ENCODE results near the gene SLITRK6.
"Not testable (repeated sequence)": the region's sequence is repeated elsewhere in the genome, so short reads cannot be mapped to it uniquely, and the experiment has no call there.

SLITRK6 gene, protein sequence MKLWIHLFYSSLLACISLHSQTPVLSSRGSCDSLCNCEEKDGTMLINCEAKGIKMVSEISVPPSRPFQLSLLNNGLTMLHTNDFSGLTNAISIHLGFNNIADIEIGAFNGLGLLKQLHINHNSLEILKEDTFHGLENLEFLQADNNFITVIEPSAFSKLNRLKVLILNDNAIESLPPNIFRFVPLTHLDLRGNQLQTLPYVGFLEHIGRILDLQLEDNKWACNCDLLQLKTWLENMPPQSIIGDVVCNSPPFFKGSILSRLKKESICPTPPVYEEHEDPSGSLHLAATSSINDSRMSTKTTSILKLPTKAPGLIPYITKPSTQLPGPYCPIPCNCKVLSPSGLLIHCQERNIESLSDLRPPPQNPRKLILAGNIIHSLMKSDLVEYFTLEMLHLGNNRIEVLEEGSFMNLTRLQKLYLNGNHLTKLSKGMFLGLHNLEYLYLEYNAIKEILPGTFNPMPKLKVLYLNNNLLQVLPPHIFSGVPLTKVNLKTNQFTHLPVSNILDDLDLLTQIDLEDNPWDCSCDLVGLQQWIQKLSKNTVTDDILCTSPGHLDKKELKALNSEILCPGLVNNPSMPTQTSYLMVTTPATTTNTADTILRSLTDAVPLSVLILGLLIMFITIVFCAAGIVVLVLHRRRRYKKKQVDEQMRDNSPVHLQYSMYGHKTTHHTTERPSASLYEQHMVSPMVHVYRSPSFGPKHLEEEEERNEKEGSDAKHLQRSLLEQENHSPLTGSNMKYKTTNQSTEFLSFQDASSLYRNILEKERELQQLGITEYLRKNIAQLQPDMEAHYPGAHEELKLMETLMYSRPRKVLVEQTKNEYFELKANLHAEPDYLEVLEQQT

DNA sequence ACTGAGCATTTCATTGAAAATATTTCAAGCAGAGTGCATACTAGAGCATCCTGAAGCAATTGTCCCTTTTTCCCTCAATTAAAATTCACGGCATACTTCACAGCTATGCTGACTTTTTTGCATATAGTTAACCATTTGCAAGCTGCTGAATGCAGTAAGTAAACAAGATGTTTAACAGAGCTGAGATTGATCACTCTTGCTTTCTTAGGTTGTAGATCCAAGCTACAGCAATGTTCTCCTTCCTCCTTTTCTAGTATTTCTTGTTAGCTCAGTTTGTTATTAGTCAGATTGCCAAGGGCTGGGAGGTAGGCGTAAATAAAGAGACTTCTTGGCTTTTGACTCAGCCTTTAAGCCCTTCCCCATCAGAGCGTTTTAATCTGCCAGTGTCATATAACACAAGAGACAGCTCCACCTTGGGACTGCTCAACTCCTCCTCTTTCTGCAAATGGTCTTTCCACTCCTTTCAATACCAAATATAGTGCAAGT lies at the start of gene SLITRK6:
TSS of gene SLITRK6 (minus strand) at position 323 of the 486 bp plus-strand sequence. CDS start 2,911 bp downstream, outside the sequence.
- peak; percentile 18 for DNase-seq (ENCODE audit: low spot score)

DNA sequence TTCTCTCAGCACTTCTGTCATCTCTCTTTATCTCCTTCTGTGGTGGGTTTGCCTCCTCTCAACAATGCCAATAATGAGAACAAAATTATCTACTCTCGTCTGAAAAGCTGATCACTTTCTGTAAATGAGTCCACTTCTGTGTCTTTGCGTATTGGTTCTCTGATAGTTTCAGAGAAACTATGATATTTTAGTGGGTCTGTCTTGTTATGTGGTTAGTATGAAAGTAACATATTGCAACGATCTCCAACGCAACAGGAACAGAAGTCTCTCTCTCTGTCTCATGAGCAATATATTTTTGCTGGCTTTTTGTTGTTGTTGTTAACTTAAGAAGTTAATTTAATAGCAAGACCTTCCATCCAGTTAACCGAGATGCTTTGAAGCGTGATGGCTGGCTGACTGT lies 47.8 kb upstream of the SLITRK6 start:
- DNase-seq (ENCODE audit: low spot score), result no peak

DNA sequence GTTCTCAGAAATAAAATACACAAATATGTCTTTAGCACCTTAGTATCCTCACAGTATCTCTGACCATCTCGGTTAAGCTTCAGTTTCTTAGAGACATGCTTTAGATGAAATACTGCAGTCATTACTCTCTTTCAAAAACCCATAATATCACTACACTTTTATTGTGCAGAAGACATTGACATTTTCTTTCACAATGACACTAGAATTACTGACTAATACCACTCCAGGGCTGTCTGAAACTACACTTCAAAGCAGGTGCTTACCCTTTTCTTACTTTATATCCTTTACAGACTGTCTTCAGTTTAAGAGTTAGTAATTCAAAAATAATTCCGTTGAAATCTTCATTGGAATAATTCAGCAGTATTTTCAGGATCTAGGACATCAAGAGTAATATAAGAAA lies 42.2 kb upstream of the SLITRK6 start:
- no peak for DNase-seq (ENCODE audit: low spot score)

- DNase-seq (ENCODE audit: low spot score), result no peak
These were observed 34.7 kb upstream of the SLITRK6 start for GRCh38 chr13:85833921-85834320.

DNA sequence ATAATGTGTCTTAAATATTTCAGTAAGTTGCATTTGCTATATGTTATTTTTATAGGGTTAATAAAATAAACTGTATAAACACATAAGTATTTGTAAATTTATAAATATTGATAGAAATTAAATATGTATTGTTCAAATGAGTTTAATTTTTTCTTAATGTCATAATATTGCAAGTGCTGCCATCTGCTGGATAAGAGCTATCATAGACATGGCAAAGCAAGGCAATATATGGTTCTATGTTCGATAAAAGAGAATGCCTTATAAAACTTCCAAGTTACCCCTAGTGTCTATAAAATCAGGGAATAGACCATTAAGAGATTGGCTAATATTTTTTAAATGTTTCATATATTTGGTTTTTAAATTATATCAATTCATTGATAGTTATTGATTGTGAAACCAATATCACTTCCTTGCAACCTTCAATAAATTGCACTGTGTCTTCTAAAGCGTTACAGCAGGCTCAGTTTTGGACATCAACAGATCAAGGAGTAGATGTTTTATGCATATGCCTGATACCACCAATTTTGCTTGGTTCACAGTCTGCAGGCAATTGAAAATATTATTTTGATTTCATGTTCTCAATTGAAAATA lies 29.0 kb upstream of the SLITRK6 start:
- peak; percentile 18 for DNase-seq (ENCODE audit: low spot score)

DNA sequence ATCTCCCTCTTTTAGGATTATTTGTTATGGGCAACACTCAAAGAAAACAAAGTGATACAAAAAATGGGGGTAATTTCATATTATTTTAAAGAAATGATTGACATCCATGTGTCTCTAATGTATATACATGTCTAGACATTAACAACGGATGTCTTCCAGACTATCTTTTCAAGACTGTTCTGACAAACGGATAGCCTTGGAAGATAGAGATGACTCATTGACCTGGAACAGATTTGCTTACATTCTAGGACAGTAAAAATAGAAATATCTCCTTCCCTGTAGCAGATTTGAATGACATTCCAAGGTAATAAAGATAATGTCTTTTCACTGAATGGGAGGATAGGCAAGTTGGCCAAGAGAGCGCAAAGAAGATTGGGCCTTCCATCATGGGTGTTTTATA lies 26.2 kb upstream of the SLITRK6 start:
- DNase-seq (ENCODE audit: low spot score), result no peak

GRCh38 chr13:85823832-85824231 lies 24.6 kb upstream of the SLITRK6 start:
- DNase-seq (ENCODE audit: low spot score), result no peak

GRCh38 chr13:85819513-85819912 lies 20.3 kb upstream of the SLITRK6 start:
- DNase-seq (ENCODE audit: low spot score), result no peak

GRCh38 chr13:85816413-85816812 lies 17.2 kb upstream of the SLITRK6 start:
- no peak for DNase-seq (ENCODE audit: low spot score)

DNA sequence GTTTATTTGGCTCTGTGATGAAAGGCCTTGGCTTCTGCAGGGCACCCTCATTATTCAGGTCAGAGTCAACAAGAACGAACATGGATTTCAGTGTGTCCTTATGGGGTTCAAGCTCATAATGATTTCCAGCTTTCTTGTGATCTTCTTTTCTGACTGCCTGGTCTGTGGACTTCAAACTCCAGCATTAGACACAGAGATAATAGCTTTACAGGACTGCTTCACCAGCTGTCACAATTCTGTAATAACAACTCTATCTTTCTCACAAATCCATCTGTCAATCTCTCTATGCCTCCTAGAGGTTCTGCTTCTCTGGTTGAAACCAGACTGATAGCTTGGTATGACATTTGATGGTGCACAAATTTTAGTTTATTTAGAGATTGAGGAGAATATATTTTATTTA lies 13.1 kb upstream of the SLITRK6 start:
- no peak for DNase-seq (ENCODE audit: low spot score)

- no peak for DNase-seq (ENCODE audit: low spot score)
These were observed 9.6 kb upstream of the SLITRK6 start for GRCh38 chr13:85808811-85809210.

DNA sequence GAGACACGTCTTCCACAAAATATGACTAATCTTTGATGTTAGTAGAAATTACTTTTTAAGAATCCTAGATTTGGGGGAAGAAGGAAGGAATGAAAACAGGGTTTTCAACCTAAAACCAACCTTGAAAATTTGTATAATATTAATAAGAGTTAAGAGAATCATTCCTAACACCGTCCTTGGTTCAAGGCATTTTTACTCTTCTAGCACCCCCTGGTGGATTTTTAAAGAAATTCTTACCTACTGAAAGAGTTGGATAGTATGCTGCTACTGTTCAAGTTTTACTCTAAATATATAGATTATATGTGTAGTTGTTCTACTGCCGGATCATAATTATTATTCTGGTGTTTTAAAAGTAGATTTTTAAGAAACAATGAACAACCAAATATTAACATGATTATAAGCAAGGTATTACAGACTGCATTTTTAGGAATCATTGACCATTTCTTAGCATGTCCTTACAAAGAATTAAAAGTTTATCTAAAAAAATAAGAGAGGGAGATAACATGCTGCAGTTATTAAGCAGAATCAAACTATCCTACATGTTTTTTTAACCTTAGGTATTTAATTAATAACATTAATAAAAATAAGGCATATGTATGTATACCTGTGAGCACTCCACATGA lies 7.4 kb upstream of the SLITRK6 start:
- DNase-seq (ENCODE audit: low spot score), result peak; percentile 13

GRCh38 chr13:85798556-85798955 lies 663 bp downstream of the SLITRK6 start:
- DNase-seq (ENCODE audit: low spot score), result no peak

- no peak for DNase-seq (ENCODE audit: low spot score)
These were observed 1.9 kb downstream of the SLITRK6 start for GRCh38 chr13:85797311-85797710.

DNA sequence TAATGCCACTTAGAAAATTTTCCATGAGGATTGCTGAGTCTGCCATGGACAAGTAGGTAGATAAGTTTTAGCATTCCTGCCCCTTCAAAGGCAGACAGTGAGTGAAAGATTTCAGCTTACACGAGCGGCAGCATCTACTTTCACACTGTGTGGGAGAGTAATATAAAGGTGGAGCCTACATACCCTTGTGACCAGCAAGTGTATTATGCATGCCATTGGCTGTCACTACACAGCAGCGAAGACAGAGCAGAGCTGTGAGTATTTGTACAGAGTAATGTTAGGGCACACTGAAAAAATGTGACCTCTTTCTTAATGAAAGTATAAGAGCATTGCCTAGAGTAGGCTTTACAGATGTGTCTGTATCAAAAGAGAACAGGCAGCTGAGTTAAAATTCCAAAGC lies 14.0 kb downstream of the SLITRK6 start:
- DNase-seq (ENCODE audit: low spot score), result no peak

DNA sequence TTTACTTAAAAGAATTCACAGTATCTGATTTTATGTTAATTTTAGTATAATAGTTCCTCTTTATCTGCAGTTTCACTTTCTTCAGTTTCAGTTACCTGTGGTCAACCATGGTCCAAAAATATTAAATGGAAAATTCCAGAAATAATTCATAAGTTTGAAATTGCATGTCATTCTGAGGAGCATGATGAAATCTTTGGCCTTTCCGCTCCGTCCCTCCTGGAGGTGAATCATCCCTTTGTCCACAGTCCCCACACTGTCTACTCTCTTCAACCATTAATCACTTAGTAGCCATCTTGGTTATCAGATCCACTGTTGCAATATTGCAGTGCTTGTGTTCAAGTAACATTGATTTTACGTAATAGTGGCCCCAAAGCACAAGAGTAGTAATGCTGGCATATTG lies 26.9 kb downstream of the SLITRK6 start:
- DNase-seq (ENCODE audit: low spot score), result peak; percentile 6

GRCh38 chr13:85771856-85772255 lies 27.4 kb downstream of the SLITRK6 start:
- no peak for DNase-seq (ENCODE audit: low spot score)

GRCh38 chr13:85768946-85769345 lies 30.3 kb downstream of the SLITRK6 start:
- DNase-seq (ENCODE audit: low spot score), result no peak

- no peak for DNase-seq (ENCODE audit: low spot score)
These were observed 44.1 kb downstream of the SLITRK6 start for GRCh38 chr13:85755123-85755522.

DNA sequence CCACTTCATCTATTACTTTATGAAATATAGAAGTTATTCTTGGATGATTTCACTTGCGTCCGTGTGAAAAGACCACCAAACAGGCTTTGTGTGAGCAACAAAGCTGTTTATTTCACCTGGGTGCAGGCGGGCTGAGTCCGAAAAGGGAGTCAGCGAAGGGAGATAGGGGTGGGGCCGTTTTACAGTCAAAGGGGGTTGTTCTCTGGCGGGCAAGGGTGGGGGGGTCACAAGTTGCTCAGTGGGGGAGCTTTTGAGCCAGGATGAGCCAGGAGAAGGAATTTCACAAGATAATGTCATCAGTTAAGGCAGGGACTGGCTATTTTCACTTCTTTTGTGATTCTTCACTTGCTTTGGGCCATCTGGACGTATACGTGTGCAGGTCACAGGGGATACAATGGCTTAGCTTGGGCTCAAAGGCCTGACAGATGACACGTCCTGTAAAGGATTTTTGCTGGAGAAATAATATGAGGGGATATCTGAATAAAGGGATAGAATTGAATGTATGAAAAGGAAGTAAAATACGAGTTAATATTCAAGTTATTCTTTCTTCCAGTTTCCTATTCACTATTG lies 55.9 kb downstream of the SLITRK6 start:
- not testable (repeated sequence) for DNase-seq (ENCODE audit: low spot score)

Data from AG20443 (cell line).